HL-60 (cell line): Measurements from ENCODE around the gene SLC22A5.

Experiments used
- DNase-seq, 2 experiments: peaks; one replicate each; pipeline ENCODE4 v3.0.0-alpha.2; 2010 to 2020; ENCODE audit warnings: low read depth in 1 of 2, low spot score in 1 of 2
- H3K27ac ChIP-seq: fragments of 250-450 bp; sonication (Bioruptor Pico); replicated peaks from 2 replicates; pipeline ENCODE4 v1.5.1; 2020; ENCODE audit warnings: mild to moderate bottlenecking, moderate library complexity
- H3K27me3 ChIP-seq: fragments of 250-450 bp; sonication (Bioruptor Pico); 2 replicates; pipeline ENCODE4 v1.5.1; 2021; ENCODE audit warnings: mild to moderate bottlenecking, moderate library complexity; ENCODE audit not compliant: insufficient read depth, poor library complexity, severe bottlenecking
- H3K4me3 ChIP-seq: replicated peaks from 2 replicates; pipeline ENCODE4 v1.5.1; 2011; ENCODE audit warnings: mild to moderate bottlenecking, control low read depth, low read length; ENCODE audit not compliant: insufficient read depth
- GABPA ChIP-seq: IDR thresholded peaks from 2 replicates; pipeline ENCODE4 v1.6.1; 2012; ENCODE audit warnings: low read depth
- POLR2AphosphoS5 ChIP-seq: IDR thresholded peaks from 2 replicates; pipeline ENCODE4 v1.6.1; 2012; ENCODE audit warnings: low read depth
- SPI1 ChIP-seq: IDR thresholded peaks from 2 replicates; pipeline ENCODE4 v1.6.1; 2012; ENCODE audit warnings: low read depth, mild to moderate bottlenecking, borderline replicate concordance
- TF ChIP-seq, protein P1 (sequence below): IDR thresholded peaks from one replicate; pipeline ENCODE4 v1.5.1; 2011; ENCODE audit warnings: low read length, control low read depth, inconsistent platforms; ENCODE audit not compliant: insufficient read depth
- TF ChIP-seq, protein P2 (sequence below): IDR thresholded peaks from 2 replicates; pipeline ENCODE4 v1.6.1; 2012; ENCODE audit warnings: low read depth; ENCODE audit not compliant: insufficient replicate concordance

Gene SLC22A5

DNA sequence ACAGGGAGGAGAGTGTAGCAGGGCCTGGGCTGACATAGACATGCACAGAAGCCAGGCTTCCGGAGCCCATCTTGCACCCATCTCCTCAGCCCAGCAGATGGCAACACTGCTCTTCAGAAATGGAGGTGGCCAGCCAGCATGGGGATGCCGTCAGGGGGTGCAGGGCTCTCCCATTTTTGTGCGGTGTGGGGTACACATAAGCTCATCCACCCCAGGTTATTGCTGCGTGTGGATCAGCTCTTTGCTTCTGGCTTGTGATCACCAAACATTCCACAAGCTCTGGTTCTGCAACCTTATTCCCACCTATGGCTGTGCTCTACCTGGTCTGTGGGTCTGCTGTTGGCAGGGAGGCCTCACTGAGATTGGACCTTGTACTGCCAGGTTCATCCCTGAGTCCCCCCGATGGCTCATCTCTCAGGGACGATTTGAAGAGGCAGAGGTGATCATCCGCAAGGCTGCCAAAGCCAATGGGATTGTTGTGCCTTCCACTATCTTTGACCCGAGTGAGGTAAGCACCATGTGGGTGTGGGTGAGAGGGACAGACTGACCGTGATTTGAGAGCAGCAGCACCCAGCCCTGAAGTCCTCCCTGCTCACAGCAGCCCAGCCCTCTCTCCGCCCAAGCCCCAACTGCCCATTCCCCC, 17.3 kb downstream of the SLC22A5 start:
- no peak for TF ChIP-seq SPI1
- TF ChIP-seq, protein P1, sequence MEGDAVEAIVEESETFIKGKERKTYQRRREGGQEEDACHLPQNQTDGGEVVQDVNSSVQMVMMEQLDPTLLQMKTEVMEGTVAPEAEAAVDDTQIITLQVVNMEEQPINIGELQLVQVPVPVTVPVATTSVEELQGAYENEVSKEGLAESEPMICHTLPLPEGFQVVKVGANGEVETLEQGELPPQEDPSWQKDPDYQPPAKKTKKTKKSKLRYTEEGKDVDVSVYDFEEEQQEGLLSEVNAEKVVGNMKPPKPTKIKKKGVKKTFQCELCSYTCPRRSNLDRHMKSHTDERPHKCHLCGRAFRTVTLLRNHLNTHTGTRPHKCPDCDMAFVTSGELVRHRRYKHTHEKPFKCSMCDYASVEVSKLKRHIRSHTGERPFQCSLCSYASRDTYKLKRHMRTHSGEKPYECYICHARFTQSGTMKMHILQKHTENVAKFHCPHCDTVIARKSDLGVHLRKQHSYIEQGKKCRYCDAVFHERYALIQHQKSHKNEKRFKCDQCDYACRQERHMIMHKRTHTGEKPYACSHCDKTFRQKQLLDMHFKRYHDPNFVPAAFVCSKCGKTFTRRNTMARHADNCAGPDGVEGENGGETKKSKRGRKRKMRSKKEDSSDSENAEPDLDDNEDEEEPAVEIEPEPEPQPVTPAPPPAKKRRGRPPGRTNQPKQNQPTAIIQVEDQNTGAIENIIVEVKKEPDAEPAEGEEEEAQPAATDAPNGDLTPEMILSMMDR: peak; percentile 38
- no peak for TF ChIP-seq GABPA
- H3K27ac ChIP-seq: no peak overlapping the region
- peak in 1 of 2 experiments; percentile 51 for DNase-seq

DNA sequence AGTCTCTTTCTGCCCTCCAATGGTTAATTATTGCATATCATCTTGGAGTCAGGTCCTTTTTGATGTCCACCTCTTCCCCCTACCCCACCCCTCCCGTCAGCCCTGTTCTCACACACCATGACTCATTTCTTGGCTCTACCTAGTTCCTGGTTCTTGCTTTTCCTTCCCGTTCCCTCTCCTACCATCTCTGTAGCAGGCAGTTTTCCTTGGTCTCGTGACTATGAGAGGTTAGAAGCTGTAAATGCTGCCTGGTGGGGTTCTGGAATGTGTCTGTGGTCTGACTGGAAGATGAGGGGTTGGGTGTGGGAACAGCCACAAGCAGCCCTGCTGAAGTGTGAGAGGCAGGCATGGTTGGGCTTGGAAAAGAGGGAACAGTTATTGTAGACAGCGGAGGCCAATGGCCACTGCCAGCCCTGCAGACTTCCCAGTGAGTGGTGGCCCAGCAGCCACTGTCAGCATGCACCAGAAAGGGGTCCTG, 18.2 kb downstream of the SLC22A5 start:
- no peak overlapping the region for H3K4me3 ChIP-seq
- peak; percentile 29 to 69 for DNase-seq
- no peaks in the 10 kb centered on the region for H3K27me3 ChIP-seq
- no peak overlapping the region for H3K27ac ChIP-seq
- TF ChIP-seq GABPA (no peak), POLR2AphosphoS5 (no peak), SPI1 (no peak)
- TF ChIP-seq, protein P2, sequence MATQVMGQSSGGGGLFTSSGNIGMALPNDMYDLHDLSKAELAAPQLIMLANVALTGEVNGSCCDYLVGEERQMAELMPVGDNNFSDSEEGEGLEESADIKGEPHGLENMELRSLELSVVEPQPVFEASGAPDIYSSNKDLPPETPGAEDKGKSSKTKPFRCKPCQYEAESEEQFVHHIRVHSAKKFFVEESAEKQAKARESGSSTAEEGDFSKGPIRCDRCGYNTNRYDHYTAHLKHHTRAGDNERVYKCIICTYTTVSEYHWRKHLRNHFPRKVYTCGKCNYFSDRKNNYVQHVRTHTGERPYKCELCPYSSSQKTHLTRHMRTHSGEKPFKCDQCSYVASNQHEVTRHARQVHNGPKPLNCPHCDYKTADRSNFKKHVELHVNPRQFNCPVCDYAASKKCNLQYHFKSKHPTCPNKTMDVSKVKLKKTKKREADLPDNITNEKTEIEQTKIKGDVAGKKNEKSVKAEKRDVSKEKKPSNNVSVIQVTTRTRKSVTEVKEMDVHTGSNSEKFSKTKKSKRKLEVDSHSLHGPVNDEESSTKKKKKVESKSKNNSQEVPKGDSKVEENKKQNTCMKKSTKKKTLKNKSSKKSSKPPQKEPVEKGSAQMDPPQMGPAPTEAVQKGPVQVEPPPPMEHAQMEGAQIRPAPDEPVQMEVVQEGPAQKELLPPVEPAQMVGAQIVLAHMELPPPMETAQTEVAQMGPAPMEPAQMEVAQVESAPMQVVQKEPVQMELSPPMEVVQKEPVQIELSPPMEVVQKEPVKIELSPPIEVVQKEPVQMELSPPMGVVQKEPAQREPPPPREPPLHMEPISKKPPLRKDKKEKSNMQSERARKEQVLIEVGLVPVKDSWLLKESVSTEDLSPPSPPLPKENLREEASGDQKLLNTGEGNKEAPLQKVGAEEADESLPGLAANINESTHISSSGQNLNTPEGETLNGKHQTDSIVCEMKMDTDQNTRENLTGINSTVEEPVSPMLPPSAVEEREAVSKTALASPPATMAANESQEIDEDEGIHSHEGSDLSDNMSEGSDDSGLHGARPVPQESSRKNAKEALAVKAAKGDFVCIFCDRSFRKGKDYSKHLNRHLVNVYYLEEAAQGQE: no peak
- TF ChIP-seq, protein P1: no peak

More for the DNA sequence above, 17.3 kb downstream of the SLC22A5 start:
- no peaks in the 10 kb centered on the region for H3K27me3 ChIP-seq
- no peak overlapping the region for H3K4me3 ChIP-seq

GRCh38 chr5:132388244-132389050, 18.9 kb downstream of the SLC22A5 start:
- DNase-seq: no peak
- H3K27me3 ChIP-seq: no peaks in the 10 kb centered on the region
- H3K27ac ChIP-seq: no peak overlapping the region
- TF ChIP-seq GABPA (no peak), SPI1 (no peak), POLR2AphosphoS5 (no peak)
- TF ChIP-seq, protein P1: no peak
- TF ChIP-seq, protein P2: no peak
- no peak overlapping the region for H3K4me3 ChIP-seq

DNA sequence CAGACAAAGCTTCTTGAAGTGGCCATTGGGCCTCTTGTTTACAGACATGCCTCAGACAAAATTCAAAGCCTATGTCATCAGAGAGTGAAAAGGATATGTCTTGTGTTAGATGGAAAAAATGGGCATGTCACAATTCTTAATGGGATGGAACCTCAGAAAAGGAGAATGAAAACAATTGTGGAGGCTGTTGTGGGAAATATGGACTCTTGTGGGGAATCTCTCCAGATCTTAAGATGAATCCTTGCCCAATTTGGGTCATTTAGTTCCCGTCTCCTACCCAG, 19.5 kb downstream of the SLC22A5 start:
- H3K4me3 ChIP-seq: no peak overlapping the region
- H3K27ac ChIP-seq: no peak overlapping the region
- TF ChIP-seq POLR2AphosphoS5 (no peak), GABPA (no peak), SPI1 (no peak)
- TF ChIP-seq, protein P1: no peak
- TF ChIP-seq, protein P2: no peak
- no peak for DNase-seq
- H3K27me3 ChIP-seq: no peaks in the 10 kb centered on the region
